Spleen (tissue), 11 donors: ENCODE data around the gene RBBP4. TPM values are rescaled to one million over a fixed set of nuclear protein-coding genes. Genes with fewer than 3 reads are reported as not detected.
"Not testable (repeated sequence)": the region's sequence is repeated elsewhere in the genome, so short reads cannot be mapped to it uniquely, and the experiment has no call there.

Experiments used
- DNase-seq: peaks from one replicate; pipeline ENCODE4 v3.0.0-alpha.2; 2020
- H3K27ac ChIP-seq, 8 donors: fragments of 200-600 bp; sonication (generic) in 7 of 8; 1 replicate in 4 of 8; 2 replicates in 4 of 8; pipeline versions ENCODE4 v1.5.0 to v1.8.0; 2016 to 2021; ENCODE audit warnings: inconsistent platforms in 4 of 8, mild to moderate bottlenecking in 4 of 8, moderate library complexity in 1 of 8
- H3K27me3 ChIP-seq, 7 donors: fragments of 200-600 bp; sonication (generic) in 6 of 7; replicated peaks in 1 of 7; 1 replicate in 4 of 7; 2 replicates in 3 of 7; pipeline versions ENCODE4 v1.5.0 to v1.8.0; 2016 to 2021; ENCODE audit warnings: inconsistent platforms in 3 of 7, mild to moderate bottlenecking in 1 of 7
- H3K36me3 ChIP-seq, 6 donors: fragments of 200-600 bp; sonication (generic) in 5 of 6; 1 replicate in 4 of 6; 2 replicates in 2 of 6; pipeline versions ENCODE4 v1.5.0 to v1.8.0; 2016 to 2021; ENCODE audit warnings: inconsistent platforms in 2 of 6
- H3K4me1 ChIP-seq, 6 donors: fragments of 200-600 bp; sonication (generic) in 5 of 6; 1 replicate in 3 of 6; 2 replicates in 3 of 6; pipeline versions ENCODE4 v1.5.0 to v1.8.0; 2016 to 2021; ENCODE audit warnings: inconsistent platforms in 3 of 6
- H3K4me3 ChIP-seq, 8 donors: fragments of 200-600 bp; sonication (generic) in 7 of 8; 1 replicate in 4 of 8; 2 replicates in 4 of 8; pipeline versions ENCODE4 v1.5.0 to v1.8.0; 2016 to 2021; ENCODE audit warnings: inconsistent platforms in 4 of 8, mild to moderate bottlenecking in 4 of 8, moderate library complexity in 2 of 8
- H3K9me3 ChIP-seq, 8 donors: fragments of 200-600 bp; sonication (generic) in 7 of 8; 1 replicate in 4 of 8; 2 replicates in 4 of 8; pipeline versions ENCODE4 v1.5.0 to v1.8.0; 2016 to 2021; ENCODE audit warnings: inconsistent platforms in 4 of 8
- CTCF ChIP-seq, 11 experiments: fragments of 200-600 bp in 7 of 11; fragments of 450-650 bp in 4 of 11; sonication (generic) in 4 of 11; IDR thresholded peaks in 8 of 11; conservative IDR thresholded peaks in 3 of 11; 1 replicate in 7 of 11; 2 replicates in 4 of 11; pipeline versions ENCODE4 v1.4.0 to v1.8.0; 2016 to 2021; ENCODE audit warnings: antibody characterized with exemption in 11 of 11, inconsistent platforms in 4 of 11, mild to moderate bottlenecking in 1 of 11
- POLR2A ChIP-seq, 3 donors: fragments of 450-650 bp; IDR thresholded peaks; one replicate each; pipeline ENCODE4 v1.5.1; 2017; ENCODE audit warnings: antibody characterized with exemption in 3 of 3, mild to moderate bottlenecking in 1 of 3
- POLR2AphosphoS5 ChIP-seq, 3 donors: sonication (generic); formaldehyde crosslinking; IDR thresholded peaks; one replicate each; pipeline ENCODE4 v1.5.1; 2017; ENCODE audit warnings: antibody characterized with exemption in 3 of 3
- WGBS, 5 donors: extraction: QIAGEN DNeasy Blood & Tissue Kit in 3 of 5; methylation state at CpG; one replicate each; pipeline versions ENCODE4 v1.1.5 to v1.1.7; 2013 to 2018; 5-methylcytosine and 5-hydroxymethylcytosine counted together
- intact Hi-C: fragments of 100-400 bp; cut with DNase I; formaldehyde crosslinking; loops from one replicate; pipeline ENCODE4 v1.15.0; 2023; ENCODE audit warnings: low total_unique reads
- polyA plus RNA-seq, 3 donors: library from polyadenylated mRNA; stranded (reverse); fragments of 200-250 nt; gene quantifications; one replicate each; pipeline ENCODE4 v1.2.1, GENCODE V29; 2013
- total RNA-seq, 7 donors: library from RNA; depleted of rRNA in 3 of 7; stranded (reverse); fragments of >200 nt in 3 of 7; fragmentation: NEBNext Ultra II Directional in 4 of 7; extraction: Animal tissue kit (Norgen Biotek cat#: 25700) in 4 of 7; gene quantifications; one replicate each; pipeline versions ENCODE4 v1.1.0 to v1.2.1, GENCODE V29; 2016 to 2021
- donor health status: healthy with polysubstance abuse.
- donor health status: DM: no; HTN: no; CAD: no; lungs with moderate emphysema.
- donor health status: DM: no; HTN: no; CAD: no.
- donor health status: Bipolar disorder and iron deficiency.
- donor health status: healthy.
- donor health status: DM: no; HTN: no; CAD: no.
- donor health status: DM: yes; HTN: yes; CAD: no.

RBBP4 gene
- total and polyA plus RNA-seq, 10 donors: 42.4 to 181 (median 132) TPM

DNA sequence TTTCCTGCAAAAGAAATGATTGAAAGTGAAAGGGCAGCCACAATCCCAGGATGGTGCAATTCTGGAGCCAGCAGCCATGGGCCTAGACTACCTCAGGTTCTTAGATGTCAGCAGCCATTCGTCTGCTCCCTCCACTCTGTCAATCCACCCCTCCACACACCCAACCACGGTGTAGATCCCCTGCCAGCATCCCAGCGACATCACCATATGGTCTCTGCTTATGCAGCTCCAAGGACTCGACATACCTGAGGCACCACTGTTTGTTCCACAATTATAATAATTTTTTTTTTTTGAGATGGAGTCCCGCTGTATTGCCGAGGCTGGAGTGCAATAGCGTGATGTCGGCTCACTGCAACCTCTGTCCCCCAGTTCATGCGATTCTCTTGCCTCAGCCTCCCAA lies 45.0 kb downstream of the RBBP4 start:
- H3K4me1 ChIP-seq: peaks cover under 1 to 31% (median 20%) of the 10 kb centered on the region in 6 donors
- intact Hi-C loops: no loop called here
- peak overlapping the region in 1 of 8 donors; percentile 68 for H3K27ac ChIP-seq
- H3K4me3 ChIP-seq: no peak overlapping the region
- H3K27me3 ChIP-seq: no peaks in the 10 kb centered on the region
- no peak for TF ChIP-seq CTCF (IDR thresholded peaks at IDR 0.05 in 8 of 11, conservative IDR thresholded peaks at IDR 0.05 in 3 of 11)
- no peak for TF ChIP-seq POLR2A (IDR thresholded peaks at IDR 0.05)
- no peak for TF ChIP-seq POLR2AphosphoS5 (IDR thresholded peaks at IDR 0.05)
- H3K9me3 ChIP-seq: no peaks in the 10 kb centered on the region
- DNase-seq: peak; percentile 47
- peaks cover 0 to 3% (median 0%) of the 10 kb centered on the region in 6 donors for H3K36me3 ChIP-seq
- 89 to 96% (median 94%) methylated on average over 9 of the region's 9 CpGs for WGBS, 5 donors

DNA sequence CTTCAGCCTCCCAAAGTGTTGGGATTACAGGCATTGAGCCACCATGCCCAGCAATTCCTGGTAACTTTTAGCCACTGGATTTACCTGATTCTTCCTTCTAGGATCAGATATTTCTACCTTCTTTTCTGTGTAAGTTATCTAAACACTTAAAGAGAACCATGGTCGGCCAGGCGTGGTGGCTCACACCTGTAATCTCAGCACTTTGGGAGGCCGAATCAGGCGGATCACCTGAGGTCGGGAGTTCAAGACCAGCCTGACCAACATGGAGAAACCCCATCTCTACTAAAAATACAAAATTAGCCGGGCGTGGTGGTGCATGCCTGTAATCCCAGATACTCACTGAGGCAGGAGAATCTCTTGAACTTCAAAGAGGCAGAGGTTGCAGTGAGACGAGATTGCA lies 46.0 kb downstream of the RBBP4 start:
- intact Hi-C loops, H3K4me3 ChIP-seq, H3K27me3 ChIP-seq, DNase-seq, H3K27ac ChIP-seq, H3K9me3 ChIP-seq, H3K36me3 ChIP-seq: not testable (repeated sequence)
- peaks cover 3 to 41% (median 26%) of the 10 kb centered on the region in 6 donors for H3K4me1 ChIP-seq
- WGBS, 5 donors: 91 to 98% (median 94%) methylated on average over 8 of the region's 8 CpGs

DNA sequence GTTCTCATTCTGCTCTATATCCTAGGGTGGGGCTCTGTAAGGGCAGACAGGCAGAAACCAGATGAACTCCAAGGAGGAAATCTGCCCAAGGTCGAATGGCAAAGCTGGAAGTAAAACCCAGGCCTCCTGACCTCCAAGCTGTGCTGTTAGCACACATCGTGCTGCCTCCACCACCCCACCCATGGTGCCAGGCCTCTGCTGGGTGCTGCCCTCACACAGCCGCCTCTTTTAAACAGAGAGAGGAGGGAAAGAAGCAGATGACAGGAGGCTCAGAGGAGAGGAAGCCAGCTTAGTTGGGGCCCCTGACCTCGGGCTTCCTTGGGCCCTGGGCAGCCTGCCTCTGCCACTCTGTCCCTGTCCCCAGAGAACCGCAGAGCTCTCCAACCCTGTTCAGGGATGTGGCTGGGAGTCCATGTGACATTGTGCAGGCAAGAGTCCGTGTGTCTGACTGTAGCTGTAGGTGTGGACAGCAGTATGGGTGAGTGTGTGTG lies 50.5 kb downstream of the RBBP4 start:
- Histone ChIP-seq H3K9me3 (no peaks in the 10 kb centered on the region), H3K36me3 (no peaks in the 10 kb centered on the region), H3K4me3 (peak overlapping the region in 5 of 8 donors; percentile 33 to 70 (median 48)), H3K4me1 (peaks cover 3 to 40% (median 23%) of the 10 kb centered on the region in 6 donors), H3K27me3 (peaks cover 0 to 46% (median 20%) of the 10 kb centered on the region in 7 donors), H3K27ac (peak overlapping the region in 7 of 8 donors; percentile 41 to 79 (median 67))
- 21 to 50% (median 43%) methylated on average over 5 to 6 of the region's 6 CpGs for WGBS, 5 donors
- intact Hi-C loops: no loop called here
- DNase-seq: peak; percentile 54
- TF ChIP-seq POLR2AphosphoS5 (IDR thresholded peaks at IDR 0.05) (peak in 2 of 3 donors; percentile 46 to 58), CTCF (IDR thresholded peaks at IDR 0.05 in 8 of 11, conservative IDR thresholded peaks at IDR 0.05 in 3 of 11) (no peak), POLR2A (IDR thresholded peaks at IDR 0.05) (no peak)

DNA sequence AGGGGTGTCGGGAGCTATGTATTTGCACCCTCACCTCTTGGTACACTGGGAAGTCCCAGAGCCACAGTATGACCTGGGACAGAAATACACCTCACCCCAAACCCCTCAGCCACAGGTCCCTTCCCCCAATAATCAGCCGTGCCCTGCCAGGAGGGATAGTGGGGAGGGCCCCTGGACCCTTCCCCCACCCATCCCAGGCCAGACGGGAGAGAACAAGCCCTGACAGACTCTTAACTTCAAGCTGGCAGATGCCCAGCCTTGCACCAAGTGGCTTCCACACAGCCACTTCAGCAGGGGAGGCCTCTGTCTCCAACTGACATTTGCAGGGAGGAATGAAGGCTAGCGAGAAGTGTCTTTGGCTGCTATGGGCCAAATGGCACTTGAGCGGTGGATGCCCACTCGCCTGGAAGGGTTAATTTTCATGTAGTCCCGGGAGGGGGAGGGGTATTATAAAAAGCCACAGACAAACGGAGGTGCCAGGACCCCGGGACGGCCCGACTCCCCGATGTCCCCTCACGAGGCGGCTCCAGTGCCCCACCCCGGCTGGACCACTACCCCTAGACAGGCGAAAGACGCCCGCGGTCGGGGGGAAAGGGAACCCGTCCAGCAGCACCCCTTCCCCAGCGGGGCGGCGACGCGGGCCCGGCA lies 51.1 kb downstream of the RBBP4 start:
- H3K4me3 ChIP-seq: peak overlapping the region; percentile 33 to 70 (median 42)
- H3K4me1 ChIP-seq: peaks cover 3 to 40% (median 23%) of the 10 kb centered on the region in 6 donors
- peaks cover 0 to 46% (median 20%) of the 10 kb centered on the region in 7 donors for H3K27me3 ChIP-seq
- DNase-seq: peak; percentile 76
- no peak for TF ChIP-seq POLR2AphosphoS5 (IDR thresholded peaks at IDR 0.05)
- TF ChIP-seq POLR2A (IDR thresholded peaks at IDR 0.05): no peak
- TF ChIP-seq CTCF (IDR thresholded peaks at IDR 0.05 in 8 of 11, conservative IDR thresholded peaks at IDR 0.05 in 3 of 11): no peak
- intact Hi-C loops: no loop called here
- no peaks in the 10 kb centered on the region for H3K9me3 ChIP-seq
- no peaks in the 10 kb centered on the region for H3K36me3 ChIP-seq
- peak overlapping the region in 6 of 8 donors; percentile 48 to 79 (median 67) for H3K27ac ChIP-seq
- WGBS, 5 donors: 13 to 18% (median 16%) methylated on average over 17 to 27 of the region's 27 CpGs
